IPS-NIHi7 (cell line): Measurements from ENCODE around the gene GSTA4.
"Not testable (repeated sequence)": the region's sequence is repeated elsewhere in the genome, so short reads cannot be mapped to it uniquely, and the experiment has no call there.

Source experiments
- DNase-seq: peaks from one replicate; pipeline ENCODE4 v3.0.0; 2012; ENCODE audit warnings: mixed read lengths; ENCODE audit errors: extremely low spot score

GSTA4 gene

GRCh38 chr6:53014063-53014462, 19.0 kb upstream of the GSTA4 start:
- no peak for DNase-seq

- DNase-seq, result no peak
Observed at GRCh38 chr6:53011979-53012378, 16.9 kb upstream of the GSTA4 start.

GRCh38 chr6:53010504-53010903, 15.4 kb upstream of the GSTA4 start:
- DNase-seq, result no peak

- no peak for DNase-seq
Observed at GRCh38 chr6:53009511-53009910, 14.4 kb upstream of the GSTA4 start.

GRCh38 chr6:53009056-53009455, 14.0 kb upstream of the GSTA4 start:
- DNase-seq, result no peak

- DNase-seq, result not testable (repeated sequence)
Observed at GRCh38 chr6:53008192-53008687, 13.2 kb upstream of the GSTA4 start.

GRCh38 chr6:53005663-53006250, 10.7 kb upstream of the GSTA4 start:
- no peak for DNase-seq

- no peak for DNase-seq
Observed at GRCh38 chr6:52999456-52999855, 4.4 kb upstream of the GSTA4 start.

- DNase-seq, result no peak
Observed at GRCh38 chr6:52998603-52999002, 3.5 kb upstream of the GSTA4 start.

GRCh38 chr6:52995913-52996645, 995 bp upstream of the GSTA4 start:
- no peak for DNase-seq

- peak; percentile 60 for DNase-seq
Observed at GRCh38 chr6:52994839-52995088, 320 bp downstream of the GSTA4 start.

- DNase-seq, result peak; percentile 38
Observed at GRCh38 chr6:52994031-52994838, 849 bp downstream of the GSTA4 start.

GRCh38 chr6:52992980-52993920, 1.8 kb downstream of the GSTA4 start:
- no peak for DNase-seq

GRCh38 chr6:52990342-52990741, 4.7 kb downstream of the GSTA4 start:
- DNase-seq, result no peak

GRCh38 chr6:52985228-52985627, 9.9 kb downstream of the GSTA4 start:
- no peak for DNase-seq

- no peak for DNase-seq
Observed at GRCh38 chr6:52984247-52984646, 10.8 kb downstream of the GSTA4 start.

- no peak for DNase-seq
Observed at GRCh38 chr6:52983159-52983848, 11.8 kb downstream of the GSTA4 start.

GRCh38 chr6:52982680-52983079, 12.4 kb downstream of the GSTA4 start:
- DNase-seq, result no peak

GRCh38 chr6:52981222-52981900, 13.7 kb downstream of the GSTA4 start:
- no peak for DNase-seq

- no peak for DNase-seq
Observed at GRCh38 chr6:52976591-52977035, 18.5 kb downstream of the GSTA4 start.
